Prostate gland (tissue), 2 donors: ENCODE results near the gene RAB35. TPM values are rescaled to one million over a fixed set of nuclear protein-coding genes. Genes with fewer than 3 reads are reported as not detected.

Experiments used
- DNase-seq: peaks from one replicate; pipeline ENCODE4 v3.0.0-alpha.2; 2019; ENCODE audit warnings: low spot score
- H3K27ac ChIP-seq, 2 donors: fragments of 200-600 bp; sonication (generic); 2 replicates each; pipeline ENCODE4 v1.5.1; 2017 to 2019
- H3K27me3 ChIP-seq: fragments of 200-600 bp; sonication (generic); replicated peaks from 2 replicates; pipeline ENCODE4 v1.5.1; 2019; ENCODE audit not compliant: insufficient read depth
- H3K36me3 ChIP-seq, 2 donors: fragments of 200-600 bp; sonication (generic); 1 replicate in 1 of 2; 2 replicates in 1 of 2; pipeline versions ENCODE4 v1.5.1 to v1.8.1; 2017 to 2019
- H3K4me1 ChIP-seq: fragments of 200-600 bp; sonication (generic); replicated peaks from 2 replicates; pipeline ENCODE4 v1.5.1; 2019
- H3K4me3 ChIP-seq, 2 donors: fragments of 200-600 bp; sonication (generic); 2 replicates each; pipeline ENCODE4 v1.5.1; 2017 to 2019
- H3K9me3 ChIP-seq: fragments of 200-600 bp; sonication (generic); 2 replicates; pipeline ENCODE4 v1.5.1; 2017
- POLR2A ChIP-seq: fragments of 450-650 bp; IDR thresholded peaks from one replicate; pipeline ENCODE4 v1.6.1; 2016; ENCODE audit warnings: antibody characterized with exemption, mild to moderate bottlenecking
- POLR2AphosphoS5 ChIP-seq: sonication (generic); formaldehyde crosslinking; IDR thresholded peaks from one replicate; pipeline ENCODE4 v1.6.1; 2017; ENCODE audit warnings: antibody characterized with exemption
- WGBS: methylation state at CpG from one replicate; pipeline ENCODE4 v1.1.5; 2018; 5-methylcytosine and 5-hydroxymethylcytosine counted together
- intact Hi-C: fragments of 100-400 bp; cut with DNase I; formaldehyde crosslinking; loops from one replicate; pipeline ENCODE4 v1.14.2; 2022
- total RNA-seq, 2 donors: library from RNA; depleted of rRNA; stranded (reverse); fragments of >200 nt; gene quantifications; one replicate each; pipeline ENCODE4 v1.1.0, GENCODE V29; 2016
- TF ChIP-seq, protein P1 (sequence below), 4 experiments: fragments of 200-600 bp in 2 of 4; fragments of 450-650 bp in 2 of 4; sonication (generic) in 2 of 4; IDR thresholded peaks; 1 replicate in 3 of 4; 2 replicates in 1 of 4; pipeline ENCODE4 v1.5.1; 2016 to 2019; ENCODE audit warnings: antibody characterized with exemption in 4 of 4, mild to moderate bottlenecking in 2 of 4, moderate library complexity in 2 of 4

Gene RAB35
- total RNA-seq, 2 donors from 2014 or later: 26.6 to 41.1 TPM

DNA sequence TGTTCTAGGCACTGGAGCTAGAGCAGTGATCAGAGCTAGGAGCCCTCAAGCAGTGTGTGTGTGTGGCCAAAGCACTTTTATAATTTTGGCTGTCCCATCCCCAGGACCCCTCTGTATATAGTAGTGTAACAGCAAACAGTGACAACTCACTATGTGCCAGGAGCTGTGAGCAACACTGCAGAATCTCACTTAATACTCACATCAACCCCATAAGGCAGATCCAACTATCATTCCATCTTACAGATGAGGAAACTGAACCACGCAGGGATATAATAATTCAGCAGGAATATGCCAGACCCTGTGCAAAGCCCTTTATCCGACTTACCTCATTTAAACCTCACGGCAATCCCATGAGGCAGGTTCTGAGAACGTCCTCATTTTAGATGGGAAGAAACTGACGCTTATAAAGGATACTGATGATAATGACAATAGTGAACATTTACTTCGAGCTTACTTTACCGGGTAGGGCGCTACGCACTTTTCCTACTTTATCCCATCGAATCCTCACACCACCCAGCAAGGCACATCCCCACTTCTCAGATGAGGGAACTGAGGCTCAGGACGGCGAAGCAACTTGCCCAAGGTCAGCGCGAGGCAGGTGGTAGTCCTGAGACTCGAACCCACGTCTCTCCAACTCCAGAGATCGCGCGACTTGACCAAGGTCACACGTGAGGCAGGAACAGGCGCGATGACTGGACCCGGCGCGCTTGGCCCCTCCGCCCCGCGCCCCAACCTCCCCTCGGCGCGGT is 687 bp downstream of the RAB35 start:
- Histone ChIP-seq H3K4me1 (peaks cover 14% of the 10 kb centered on the region), H3K9me3 (no peaks in the 10 kb centered on the region), H3K27me3 (no peaks in the 10 kb centered on the region), H3K36me3 (no peaks in the 10 kb centered on the region), H3K27ac (peak overlapping the region; percentile 44 to 93), H3K4me3 (peak overlapping the region; percentile 72 to 95)
- WGBS: 32% methylated on average over 14 of the region's 31 CpGs
- no peak for TF ChIP-seq POLR2AphosphoS5
- TF ChIP-seq POLR2A: no peak
- TF ChIP-seq, protein P1, sequence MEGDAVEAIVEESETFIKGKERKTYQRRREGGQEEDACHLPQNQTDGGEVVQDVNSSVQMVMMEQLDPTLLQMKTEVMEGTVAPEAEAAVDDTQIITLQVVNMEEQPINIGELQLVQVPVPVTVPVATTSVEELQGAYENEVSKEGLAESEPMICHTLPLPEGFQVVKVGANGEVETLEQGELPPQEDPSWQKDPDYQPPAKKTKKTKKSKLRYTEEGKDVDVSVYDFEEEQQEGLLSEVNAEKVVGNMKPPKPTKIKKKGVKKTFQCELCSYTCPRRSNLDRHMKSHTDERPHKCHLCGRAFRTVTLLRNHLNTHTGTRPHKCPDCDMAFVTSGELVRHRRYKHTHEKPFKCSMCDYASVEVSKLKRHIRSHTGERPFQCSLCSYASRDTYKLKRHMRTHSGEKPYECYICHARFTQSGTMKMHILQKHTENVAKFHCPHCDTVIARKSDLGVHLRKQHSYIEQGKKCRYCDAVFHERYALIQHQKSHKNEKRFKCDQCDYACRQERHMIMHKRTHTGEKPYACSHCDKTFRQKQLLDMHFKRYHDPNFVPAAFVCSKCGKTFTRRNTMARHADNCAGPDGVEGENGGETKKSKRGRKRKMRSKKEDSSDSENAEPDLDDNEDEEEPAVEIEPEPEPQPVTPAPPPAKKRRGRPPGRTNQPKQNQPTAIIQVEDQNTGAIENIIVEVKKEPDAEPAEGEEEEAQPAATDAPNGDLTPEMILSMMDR (IDR thresholded peaks at IDR 0.05): no peak
- intact Hi-C loops: no loop called here
- DNase-seq: no peak

DNA sequence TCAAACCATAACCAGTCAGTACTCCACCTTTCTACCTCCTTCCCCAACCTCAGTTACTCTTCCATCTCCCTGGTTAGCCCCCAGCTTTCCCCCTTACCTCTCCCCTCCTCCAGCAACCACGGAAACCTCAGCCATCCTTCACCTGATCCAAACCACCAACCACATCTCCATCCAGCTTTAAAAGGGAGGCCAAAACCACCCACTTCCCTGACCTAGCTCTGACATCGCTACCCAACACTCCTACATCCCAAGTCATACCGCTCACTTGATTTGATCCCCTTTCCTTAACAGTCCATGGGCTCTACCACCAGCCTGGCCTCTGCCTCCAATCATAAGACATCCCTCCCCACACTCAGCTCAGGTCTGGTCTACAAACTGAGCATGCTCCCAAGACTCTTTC is 1.5 kb downstream of the RAB35 start:
- no peak for DNase-seq
- Histone ChIP-seq H3K36me3 (no peaks in the 10 kb centered on the region), H3K27me3 (no peaks in the 10 kb centered on the region), H3K9me3 (no peaks in the 10 kb centered on the region), H3K4me1 (peaks cover 14% of the 10 kb centered on the region), H3K4me3 (peak overlapping the region in 1 of 2 donors; percentile 95), H3K27ac (no peak overlapping the region)
- 83% methylated on average over 3 of the region's 3 CpGs for WGBS
- TF ChIP-seq, protein P1 (IDR thresholded peaks at IDR 0.05): no peak
- no peak for TF ChIP-seq POLR2AphosphoS5
- TF ChIP-seq POLR2A: no peak
- intact Hi-C loops: no loop called here

DNA sequence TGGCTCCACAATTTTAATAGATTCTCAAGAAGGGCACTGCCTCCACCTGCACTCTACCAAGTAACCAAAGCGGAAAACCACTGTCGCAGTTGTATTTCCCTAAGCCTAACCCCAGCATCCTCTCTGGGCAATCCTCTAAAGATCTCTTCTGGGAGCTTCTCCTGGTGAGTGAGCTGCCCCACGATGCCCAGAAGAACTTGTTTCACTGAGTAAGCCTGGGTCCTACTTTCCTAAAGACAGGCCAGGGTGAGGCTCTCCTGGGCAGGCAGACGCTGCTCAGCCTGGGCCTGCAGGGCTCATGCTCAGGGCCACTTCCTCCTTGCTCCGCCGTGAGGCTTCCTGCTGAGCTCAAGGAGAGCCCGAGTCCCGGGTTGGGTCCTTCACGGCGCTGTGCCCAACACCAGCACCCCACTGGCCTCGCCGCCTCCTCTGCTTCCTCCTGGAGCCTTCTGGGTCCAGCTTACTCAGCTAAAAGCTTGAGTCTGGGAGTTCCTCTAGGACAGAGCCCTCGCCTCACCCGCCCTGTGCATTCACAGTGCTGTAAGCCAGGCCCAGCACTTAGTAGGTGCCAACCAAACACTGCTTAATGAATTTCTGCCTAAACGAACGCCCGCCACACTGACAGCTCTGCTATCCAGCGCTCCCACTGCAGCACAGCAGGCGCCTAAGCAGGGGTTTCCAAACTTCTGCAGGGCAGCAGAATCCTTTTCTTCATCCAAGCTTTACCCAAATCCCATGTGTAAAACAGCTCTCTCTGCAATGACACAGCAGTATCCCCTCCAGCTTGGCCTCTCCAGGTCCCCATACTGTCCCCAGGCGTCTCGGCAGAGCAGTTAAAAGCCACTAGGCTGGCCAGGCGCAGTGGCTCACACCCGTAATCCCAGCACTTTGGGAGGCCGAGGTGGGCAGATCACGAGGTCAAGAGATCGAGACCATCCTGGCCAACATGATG is 5.7 kb downstream of the RAB35 start:
- no peaks in the 10 kb centered on the region for H3K36me3 ChIP-seq
- 79% methylated on average over 25 of the region's 26 CpGs for WGBS
- no peaks in the 10 kb centered on the region for H3K9me3 ChIP-seq
- no peak for DNase-seq
- H3K4me3 ChIP-seq: no peak overlapping the region
- no peak overlapping the region for H3K27ac ChIP-seq
- TF ChIP-seq, protein P1 (IDR thresholded peaks at IDR 0.05): no peak
- TF ChIP-seq POLR2AphosphoS5: no peak
- intact Hi-C loops: no loop called here
- H3K27me3 ChIP-seq: no peaks in the 10 kb centered on the region
- H3K4me1 ChIP-seq: peaks cover 7% of the 10 kb centered on the region

DNA sequence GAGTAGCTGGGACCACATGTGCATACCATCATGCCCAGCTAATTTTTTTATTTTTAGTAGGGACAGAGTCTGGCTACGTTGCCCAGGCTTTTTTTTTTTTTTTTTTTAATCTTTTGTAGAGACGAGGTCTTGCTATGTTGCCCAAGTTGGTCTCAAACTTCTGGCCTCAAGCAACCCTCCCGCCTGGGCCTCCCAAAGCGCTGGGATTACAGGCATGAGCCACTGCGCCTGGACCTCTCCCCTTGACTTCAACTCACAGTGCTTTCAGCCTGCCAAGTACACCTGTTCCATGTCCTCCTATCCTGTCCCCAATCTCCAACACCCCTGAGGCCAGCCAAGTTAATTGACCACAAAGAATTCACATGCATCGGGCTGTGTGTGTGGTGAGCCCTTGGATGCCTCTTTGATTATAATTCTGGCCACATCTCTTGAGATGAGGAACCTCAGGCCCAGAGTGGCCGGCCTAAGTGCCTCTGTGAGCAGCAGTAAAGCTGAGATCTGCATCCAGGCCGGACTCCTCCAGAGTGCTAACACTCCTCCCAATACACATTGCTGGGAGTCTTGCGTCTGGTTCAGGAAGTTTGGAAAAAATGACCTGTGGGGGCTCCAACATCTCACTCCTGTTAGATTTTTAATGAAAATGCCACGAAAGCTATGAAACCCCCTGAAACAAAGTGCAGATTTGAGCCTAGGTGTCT is 6.8 kb downstream of the RAB35 start:
- TF ChIP-seq, protein P1 (IDR thresholded peaks at IDR 0.05): no peak
- 89% methylated on average over 10 of the region's 10 CpGs for WGBS

More for the DNA sequence above, 6.8 kb downstream of the RAB35 start:
- H3K4me1 ChIP-seq: no peaks in the 10 kb centered on the region
- H3K27ac ChIP-seq: no peak overlapping the region
- H3K36me3 ChIP-seq: no peaks in the 10 kb centered on the region
- no peaks in the 10 kb centered on the region for H3K9me3 ChIP-seq
- intact Hi-C loops: no loop called here
- H3K4me3 ChIP-seq: no peak overlapping the region
- no peak for DNase-seq
- no peaks in the 10 kb centered on the region for H3K27me3 ChIP-seq
